Lung (tissue), 12 donors: ENCODE data around the gene EMSY. TPM values are rescaled to one million over a fixed set of nuclear protein-coding genes. Genes with fewer than 3 reads are reported as not detected.

Experiments
- ATAC-seq: fragments of 200-7000 bp; cut with Tn5 transposase; one replicate; pipeline ENCODE4 v1.9.1; 2020; ENCODE audit warnings: moderate number of reproducible peaks; ENCODE audit not compliant: insufficient read depth, low FRiP score
- DNase-seq, 3 donors: peaks; one replicate each; pipeline ENCODE4 v3.0.0-alpha.2; 2013 to 2017
- H3K27ac ChIP-seq, 2 donors: one replicate each; pipeline ENCODE4 v1.5.1; 2013; ENCODE audit warnings: mild to moderate bottlenecking in 2 of 2, moderate library complexity in 2 of 2, control low read depth in 1 of 2, inconsistent platforms in 1 of 2, low read depth in 1 of 2, low read length in 1 of 2
- H3K27me3 ChIP-seq, 3 donors: one replicate each; pipeline ENCODE4 v1.5.1; 2013; ENCODE audit warnings: low read length in 2 of 3; ENCODE audit not compliant: control insufficient read depth in 3 of 3, insufficient read depth in 3 of 3
- H3K36me3 ChIP-seq, 4 donors: one replicate each; pipeline ENCODE4 v1.5.1; 2013; ENCODE audit warnings: low read length in 4 of 4, mild to moderate bottlenecking in 1 of 4, moderate library complexity in 1 of 4; ENCODE audit not compliant: control insufficient read depth in 4 of 4, insufficient read depth in 4 of 4
- H3K4me1 ChIP-seq, 5 donors: one replicate each; pipeline ENCODE4 v1.5.1; 2013; ENCODE audit warnings: low read length in 5 of 5, mild to moderate bottlenecking in 2 of 5, moderate library complexity in 1 of 5; ENCODE audit not compliant: control insufficient read depth in 5 of 5, insufficient read depth in 5 of 5
- H3K4me3 ChIP-seq: one replicate; pipeline ENCODE4 v1.5.1; 2013; ENCODE audit warnings: mild to moderate bottlenecking, control low read depth, moderate library complexity
- H3K9ac ChIP-seq, 2 donors: one replicate each; pipeline ENCODE4 v1.5.1; 2013; ENCODE audit warnings: low read length in 2 of 2, control low read depth in 1 of 2; ENCODE audit not compliant: insufficient read depth in 1 of 2
- H3K9me3 ChIP-seq, 4 donors: one replicate each; pipeline ENCODE4 v1.5.1; 2013; ENCODE audit warnings: low read length in 3 of 4, mild to moderate bottlenecking in 1 of 4, moderate library complexity in 1 of 4; ENCODE audit not compliant: control insufficient read depth in 4 of 4, insufficient read depth in 3 of 4
- WGBS, 2 donors: extraction: QIAGEN DNeasy Blood & Tissue Kit; methylation state at CpG; one replicate each; pipeline ENCODE4 v1.1.7; 2013; 5-methylcytosine and 5-hydroxymethylcytosine counted together
- polyA plus RNA-seq, 2 donors: library from polyadenylated mRNA; stranded (reverse); fragments of 200-250 nt; gene quantifications; one replicate each; pipeline ENCODE4 v1.2.1, GENCODE V29; 2013
- total RNA-seq, 2 donors: library from RNA; depleted of rRNA in 1 of 2; stranded (reverse); fragments of >200 nt in 1 of 2; gene quantifications; one replicate each; pipeline ENCODE4 v1.2.1, GENCODE V29; 2014 to 2021
- TF ChIP-seq, protein P1 (sequence below): IDR thresholded peaks from 2 replicates; pipeline ENCODE4 v1.5.1; 2012; ENCODE audit warnings: mild to moderate bottlenecking; ENCODE audit errors: control extremely low read depth, extremely low read depth
- donor health status: control.
- donor health status: control.
- donor health status: Bipolar disorder and iron deficiency.
- donor health status: healthy.
- donor health status: DM: yes; HTN: yes; CAD: no.

The EMSY gene
- total and polyA plus RNA-seq, 4 donors: 5.0 to 59.3 (median 15.5) TPM

DNA sequence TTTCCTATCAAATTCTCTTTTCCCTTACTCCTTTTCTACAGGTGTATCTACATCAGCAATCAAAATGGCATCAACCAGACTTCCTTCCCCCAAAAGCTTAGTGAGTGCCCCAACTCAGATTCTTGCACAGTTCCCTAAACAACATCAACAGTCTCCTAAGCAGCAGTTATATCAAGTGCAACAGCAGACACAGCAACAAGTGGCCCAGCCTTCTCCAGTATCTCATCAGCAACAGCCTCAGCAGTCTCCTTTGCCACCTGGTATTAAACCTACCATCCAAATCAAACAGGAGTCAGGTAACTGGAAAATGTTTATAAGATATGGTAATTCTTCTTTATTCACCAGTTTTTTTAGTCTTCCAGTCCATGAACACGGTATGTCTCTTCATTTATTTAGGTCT is 51.4 kb downstream of the EMSY start:
- no peak overlapping the region for H3K4me3 ChIP-seq
- WGBS, 2 donors: 100% methylated on average over 1 of the region's 1 CpG
- H3K27me3 ChIP-seq: no peaks in the 10 kb centered on the region
- H3K4me1 ChIP-seq: peaks cover 0 to 5% (median 0%) of the 10 kb centered on the region in 5 donors
- TF ChIP-seq, protein P1, sequence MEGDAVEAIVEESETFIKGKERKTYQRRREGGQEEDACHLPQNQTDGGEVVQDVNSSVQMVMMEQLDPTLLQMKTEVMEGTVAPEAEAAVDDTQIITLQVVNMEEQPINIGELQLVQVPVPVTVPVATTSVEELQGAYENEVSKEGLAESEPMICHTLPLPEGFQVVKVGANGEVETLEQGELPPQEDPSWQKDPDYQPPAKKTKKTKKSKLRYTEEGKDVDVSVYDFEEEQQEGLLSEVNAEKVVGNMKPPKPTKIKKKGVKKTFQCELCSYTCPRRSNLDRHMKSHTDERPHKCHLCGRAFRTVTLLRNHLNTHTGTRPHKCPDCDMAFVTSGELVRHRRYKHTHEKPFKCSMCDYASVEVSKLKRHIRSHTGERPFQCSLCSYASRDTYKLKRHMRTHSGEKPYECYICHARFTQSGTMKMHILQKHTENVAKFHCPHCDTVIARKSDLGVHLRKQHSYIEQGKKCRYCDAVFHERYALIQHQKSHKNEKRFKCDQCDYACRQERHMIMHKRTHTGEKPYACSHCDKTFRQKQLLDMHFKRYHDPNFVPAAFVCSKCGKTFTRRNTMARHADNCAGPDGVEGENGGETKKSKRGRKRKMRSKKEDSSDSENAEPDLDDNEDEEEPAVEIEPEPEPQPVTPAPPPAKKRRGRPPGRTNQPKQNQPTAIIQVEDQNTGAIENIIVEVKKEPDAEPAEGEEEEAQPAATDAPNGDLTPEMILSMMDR: no peak
- no peak for ATAC-seq
- H3K36me3 ChIP-seq: peaks cover 9 to 38% (median 16%) of the 10 kb centered on the region in 4 donors
- no peak overlapping the region for H3K9ac ChIP-seq
- no peak for DNase-seq
- H3K27ac ChIP-seq: no peak overlapping the region
- H3K9me3 ChIP-seq: no peaks in the 10 kb centered on the region

DNA sequence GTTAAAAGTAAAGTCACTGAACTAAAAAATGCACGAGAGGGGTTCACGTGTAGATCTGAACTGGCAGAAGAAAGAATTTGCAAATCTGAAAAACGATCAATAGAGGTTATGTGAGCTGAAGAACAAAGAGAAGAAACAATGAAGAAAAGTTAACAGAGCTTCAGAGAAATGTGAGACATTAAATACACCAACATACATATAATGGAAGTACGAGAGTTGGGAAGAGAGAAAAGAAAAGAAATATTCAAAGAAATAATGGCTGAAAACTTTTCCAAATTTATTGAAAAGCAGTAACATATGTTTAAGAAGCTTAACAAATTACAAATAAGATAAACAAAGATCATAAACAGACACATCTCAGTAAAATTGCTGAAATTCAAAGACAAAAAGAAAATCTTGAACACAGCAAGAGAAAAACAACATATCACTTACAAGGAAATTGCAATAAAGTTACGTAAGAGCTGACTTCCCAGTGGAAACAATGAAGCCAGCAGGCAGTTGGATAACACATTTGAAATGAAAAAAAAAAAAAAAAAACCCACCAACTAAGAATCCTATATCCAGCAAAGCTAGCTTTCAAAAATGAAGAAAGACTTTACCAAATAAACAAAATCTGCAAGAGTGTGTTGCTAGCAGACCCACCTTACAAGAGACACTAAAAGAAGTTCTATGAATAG is 56.8 kb downstream of the EMSY start:
- Histone ChIP-seq H3K27me3 (no peaks in the 10 kb centered on the region), H3K36me3 (peaks cover 0 to 16% (median 6%) of the 10 kb centered on the region in 4 donors), H3K4me3 (no peak overlapping the region), H3K9ac (no peak overlapping the region), H3K9me3 (no peaks in the 10 kb centered on the region), H3K27ac (no peak overlapping the region), H3K4me1 (peaks cover 0 to 5% (median 0%) of the 10 kb centered on the region in 5 donors)
- no peak for ATAC-seq
- TF ChIP-seq, protein P1: no peak
- 97 to 98% methylated on average over 5 of the region's 5 CpGs for WGBS, 2 donors
- DNase-seq: no peak

DNA sequence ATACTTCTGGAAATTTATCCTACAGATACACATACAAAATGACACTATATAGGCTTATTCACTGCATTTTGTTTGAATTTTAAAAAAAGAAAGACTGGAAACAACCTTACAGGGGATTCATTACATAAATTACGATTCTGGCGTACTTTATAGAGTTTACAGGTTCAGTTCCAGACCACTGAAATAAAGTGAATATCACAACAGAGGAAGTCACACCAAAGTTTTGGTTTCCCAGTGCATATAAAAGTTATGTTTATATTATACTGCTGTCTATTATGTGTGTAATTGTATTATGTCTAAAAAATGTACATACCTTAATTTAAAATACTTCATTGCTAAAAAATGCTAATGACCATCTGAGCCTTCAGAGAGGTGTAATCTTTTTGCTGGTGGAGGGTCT is 62.0 kb downstream of the EMSY start:
- WGBS, 2 donors: 91 to 98% methylated on average over 2 of the region's 2 CpGs
- no peak for DNase-seq
- Histone ChIP-seq H3K9ac (no peak overlapping the region), H3K9me3 (no peaks in the 10 kb centered on the region), H3K4me1 (peaks cover 0 to 8% (median 0%) of the 10 kb centered on the region in 5 donors), H3K4me3 (no peak overlapping the region), H3K36me3 (peaks cover 0 to 5% (median 4%) of the 10 kb centered on the region in 4 donors), H3K27ac (no peak overlapping the region), H3K27me3 (no peaks in the 10 kb centered on the region)
- TF ChIP-seq, protein P1: no peak
- no peak for ATAC-seq
